Peyer's patch (tissue), 4 donors: ENCODE measurements around the gene CRACDL. TPM values are rescaled to one million over a fixed set of nuclear protein-coding genes. Genes with fewer than 3 reads are reported as not detected.

Source experiments
- DNase-seq, 3 donors: peaks; one replicate each; pipeline ENCODE4 v3.0.0-alpha.2; 2017 to 2019
- H3K27ac ChIP-seq, 4 donors: fragments of 200-600 bp; sonication (generic); one replicate each; pipeline ENCODE4 v1.5.1; 2016 to 2019
- H3K27me3 ChIP-seq, 2 donors: fragments of 200-600 bp; sonication (generic); one replicate each; pipeline ENCODE4 v1.5.1; 2019
- H3K36me3 ChIP-seq, 3 donors: fragments of 200-600 bp; sonication (generic); one replicate each; pipeline ENCODE4 v1.5.1; 2016 to 2019
- H3K4me1 ChIP-seq, 4 donors: fragments of 200-600 bp; sonication (generic); one replicate each; pipeline ENCODE4 v1.5.1; 2016 to 2019
- H3K4me3 ChIP-seq, 4 donors: fragments of 200-600 bp; sonication (generic); 1 replicate in 3 of 4; 2 replicates in 1 of 4; pipeline ENCODE4 v1.5.1; 2016 to 2019; ENCODE audit warnings: mild to moderate bottlenecking in 1 of 4
- H3K9me3 ChIP-seq, 4 donors: fragments of 200-600 bp; sonication (generic); one replicate each; pipeline ENCODE4 v1.5.1; 2016 to 2019; ENCODE audit warnings: mild to moderate bottlenecking in 1 of 4
- CTCF ChIP-seq, 6 experiments: fragments of 450-650 bp in 4 of 6; fragments of 200-600 bp in 2 of 6; sonication (generic) in 1 of 6; IDR thresholded peaks; one replicate each; pipeline ENCODE4 v1.5.1; 2017 to 2019; ENCODE audit warnings: antibody characterized with exemption in 6 of 6, mild to moderate bottlenecking in 3 of 6, moderate library complexity in 1 of 6
- POLR2A ChIP-seq, 2 donors: fragments of 450-650 bp; IDR thresholded peaks; one replicate each; pipeline ENCODE4 v1.5.1; 2017; ENCODE audit warnings: antibody characterized with exemption in 2 of 2, mild to moderate bottlenecking in 2 of 2, moderate library complexity in 2 of 2
- total RNA-seq, 4 donors: library from RNA; depleted of rRNA; stranded (reverse); fragments of >200 nt; gene quantifications; one replicate each; pipeline ENCODE4 v1.1.0, GENCODE V29; 2016

The CRACDL gene
- total RNA-seq, 4 donors from 2014 or later: 3.3 to 36.5 (median 10.2) TPM

GRCh38 chr2:98833172-98833916 lies 102.7 kb downstream of the CRACDL start:
- Histone ChIP-seq H3K36me3 (no peaks in the 10 kb centered on the region), H3K9me3 (no peaks in the 10 kb centered on the region), H3K4me1 (no peaks in the 10 kb centered on the region), H3K4me3 (no peak overlapping the region), H3K27me3 (no peaks in the 10 kb centered on the region), H3K27ac (peak overlapping the region in 2 of 4 donors; percentile 21 to 40)
- DNase-seq: no peak
- TF ChIP-seq CTCF (IDR thresholded peaks at IDR 0.05) (no peak), POLR2A (IDR thresholded peaks at IDR 0.05) (no peak)

GRCh38 chr2:98832172-98832571 lies 103.9 kb downstream of the CRACDL start:
- no peaks in the 10 kb centered on the region for H3K9me3 ChIP-seq
- no peak overlapping the region for H3K27ac ChIP-seq
- no peaks in the 10 kb centered on the region for H3K36me3 ChIP-seq
- no peak for DNase-seq
- TF ChIP-seq CTCF (IDR thresholded peaks at IDR 0.05) (no peak), POLR2A (IDR thresholded peaks at IDR 0.05) (no peak)
- H3K4me3 ChIP-seq: no peak overlapping the region
- no peaks in the 10 kb centered on the region for H3K4me1 ChIP-seq
- H3K27me3 ChIP-seq: no peaks in the 10 kb centered on the region

GRCh38 chr2:98830571-98831145 lies 105.4 kb downstream of the CRACDL start:
- Histone ChIP-seq H3K4me1 (no peaks in the 10 kb centered on the region), H3K4me3 (no peak overlapping the region), H3K27ac (no peak overlapping the region), H3K9me3 (no peaks in the 10 kb centered on the region), H3K36me3 (no peaks in the 10 kb centered on the region), H3K27me3 (no peaks in the 10 kb centered on the region)
- TF ChIP-seq POLR2A (IDR thresholded peaks at IDR 0.05) (no peak), CTCF (IDR thresholded peaks at IDR 0.05) (no peak)
- no peak for DNase-seq

GRCh38 chr2:98829581-98830270 lies 106.3 kb downstream of the CRACDL start:
- H3K27ac ChIP-seq: peak overlapping the region in 2 of 4 donors; percentile 16 to 57
- no peak for DNase-seq
- H3K27me3 ChIP-seq: no peaks in the 10 kb centered on the region
- no peaks in the 10 kb centered on the region for H3K4me1 ChIP-seq
- no peak overlapping the region for H3K4me3 ChIP-seq
- TF ChIP-seq POLR2A (IDR thresholded peaks at IDR 0.05) (no peak), CTCF (IDR thresholded peaks at IDR 0.05) (no peak)
- no peaks in the 10 kb centered on the region for H3K36me3 ChIP-seq
- H3K9me3 ChIP-seq: no peaks in the 10 kb centered on the region

GRCh38 chr2:98828793-98829371 lies 107.1 kb downstream of the CRACDL start:
- DNase-seq: no peak
- peaks cover 0 to 2% (median 0%) of the 10 kb centered on the region in 4 donors for H3K4me1 ChIP-seq

More at GRCh38 chr2:98828793-98829371, 107.1 kb downstream of the CRACDL start:
- Histone ChIP-seq H3K4me3 (no peak overlapping the region), H3K9me3 (no peaks in the 10 kb centered on the region), H3K27ac (peak overlapping the region in 3 of 4 donors; percentile 6 to 57 (median 16)), H3K27me3 (no peaks in the 10 kb centered on the region), H3K36me3 (no peaks in the 10 kb centered on the region)
- TF ChIP-seq CTCF (IDR thresholded peaks at IDR 0.05): no peak
- TF ChIP-seq POLR2A (IDR thresholded peaks at IDR 0.05): no peak
